Thyroid gland (tissue), 4 donors: Measurements from ENCODE around the gene BCR.

Experiments
- CTCF ChIP-seq, 6 experiments: fragments of 200-600 bp in 3 of 6; fragments of 450-650 bp in 3 of 6; sonication (generic) in 3 of 6; IDR thresholded peaks; one replicate each; pipeline ENCODE4 v1.5.1; 2016 to 2019; ENCODE audit warnings: antibody characterized with exemption in 6 of 6, mild to moderate bottlenecking in 2 of 6, inconsistent platforms in 1 of 6, moderate library complexity in 1 of 6
- POLR2A ChIP-seq, 2 donors: fragments of 450-650 bp; IDR thresholded peaks; one replicate each; pipeline ENCODE4 v1.6.1; 2017; ENCODE audit warnings: antibody characterized with exemption in 2 of 2, mild to moderate bottlenecking in 2 of 2, moderate library complexity in 1 of 2

- TF ChIP-seq POLR2A (IDR thresholded peaks at IDR 0.05) (no peak), CTCF (IDR thresholded peaks at IDR 0.05) (no peak)
Measured at GRCh38 chr22:23231471-23232093, 51.3 kb downstream of the BCR start.
